ENCODE measurements around the gene GNG7.
"Not testable (repeated sequence)": the region's sequence is repeated elsewhere in the genome, so short reads cannot be mapped to it uniquely, and the experiment has no call there.

- not testable (repeated sequence) for TF ChIP-seq BHLHE40 (IDR thresholded peaks at IDR 0.05; ENCODE audit: borderline replicate concordance); HDGF (IDR thresholded peaks at IDR 0.05; ENCODE audit: borderline replicate concordance); FOXK2 (IDR thresholded peaks at IDR 0.05)
These were observed 138.9 kb downstream of the GNG7 start for GRCh38 chr19:2563546-2563945.
